Kidney epithelial cell (primary cell): ENCODE data around the gene ATAD3C. TPM values are rescaled to one million over a fixed set of nuclear protein-coding genes. Genes with fewer than 3 reads are reported as not detected.
"Not testable (repeated sequence)": the region's sequence is repeated elsewhere in the genome, so short reads cannot be mapped to it uniquely, and the experiment has no call there.

Experiments used
- DNase-seq: peaks from one replicate; pipeline ENCODE4 v3.0.0-alpha.2; 2010; ENCODE audit warnings: low read depth
- H3K27me3 ChIP-seq: 2 replicates; pipeline ENCODE4 v1.6.0; 2011; ENCODE audit warnings: low read length; ENCODE audit not compliant: control insufficient read depth, insufficient read depth
- H3K36me3 ChIP-seq: 2 replicates; pipeline ENCODE4 v1.5.1; 2011; ENCODE audit warnings: low read length; ENCODE audit not compliant: control insufficient read depth, insufficient read depth
- H3K4me3 ChIP-seq: 2 replicates; pipeline ENCODE4 v1.5.1; 2011; ENCODE audit warnings: low read depth, mild to moderate bottlenecking, control low read depth, low read length
- total RNA-seq: library from RNA; depleted of rRNA; stranded (reverse); fragments of >200 nt; gene quantifications from 2 replicates; pipeline ENCODE4 v1.2.3, GENCODE V29; 2015
- TF ChIP-seq, protein P1 (sequence below): IDR thresholded peaks from 2 replicates; pipeline ENCODE4 v1.5.1; 2011; ENCODE audit warnings: mild to moderate bottlenecking, moderate library complexity, low read length, control low read depth, inconsistent platforms; ENCODE audit not compliant: insufficient read depth, poor library complexity, severe bottlenecking

The ATAD3C gene
- 0.38 and 0.75 TPM in 2 replicates for total RNA-seq

DNA sequence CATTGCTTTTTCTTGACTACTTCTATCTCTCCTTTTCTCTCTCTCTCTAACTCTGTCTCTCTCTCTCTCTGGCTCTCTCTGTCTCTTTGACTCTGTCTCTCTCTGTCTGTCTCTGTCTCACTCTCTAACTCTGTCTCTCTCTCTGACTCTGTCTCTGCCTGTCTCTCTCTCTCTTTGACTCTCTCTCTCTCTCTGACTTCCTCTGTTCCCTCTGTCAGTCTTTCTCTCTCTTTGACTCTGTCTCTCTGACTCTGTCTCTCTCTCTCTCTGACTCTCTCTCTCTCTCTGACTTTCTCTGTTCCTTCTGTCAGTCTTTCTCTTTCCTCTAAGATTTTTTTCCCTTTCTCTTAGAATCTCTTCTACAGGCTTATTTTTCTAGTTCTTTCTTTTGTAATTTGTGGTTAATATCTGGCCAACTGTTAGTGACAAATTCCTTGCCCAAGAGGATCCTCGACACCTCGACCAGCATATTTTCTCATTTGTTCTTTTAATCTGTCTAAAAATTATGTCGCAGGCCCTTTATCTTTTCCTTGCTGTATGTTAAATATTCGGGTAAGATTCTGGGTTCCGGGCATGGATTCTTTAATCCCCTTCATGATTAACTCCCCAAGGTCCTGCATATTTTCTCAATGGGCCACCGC lies at the start of gene ATAD3C:
ATAD3C (plus strand) TSS at position 591 of the 641 bp plus-strand sequence. CDS start 995 bp downstream, outside the sequence.
- no peak for DNase-seq
- no peak within 1 kb of the TSS for H3K4me3 ChIP-seq
- no peaks in the 10 kb centered on the region for H3K36me3 ChIP-seq
- TF ChIP-seq, protein P1, sequence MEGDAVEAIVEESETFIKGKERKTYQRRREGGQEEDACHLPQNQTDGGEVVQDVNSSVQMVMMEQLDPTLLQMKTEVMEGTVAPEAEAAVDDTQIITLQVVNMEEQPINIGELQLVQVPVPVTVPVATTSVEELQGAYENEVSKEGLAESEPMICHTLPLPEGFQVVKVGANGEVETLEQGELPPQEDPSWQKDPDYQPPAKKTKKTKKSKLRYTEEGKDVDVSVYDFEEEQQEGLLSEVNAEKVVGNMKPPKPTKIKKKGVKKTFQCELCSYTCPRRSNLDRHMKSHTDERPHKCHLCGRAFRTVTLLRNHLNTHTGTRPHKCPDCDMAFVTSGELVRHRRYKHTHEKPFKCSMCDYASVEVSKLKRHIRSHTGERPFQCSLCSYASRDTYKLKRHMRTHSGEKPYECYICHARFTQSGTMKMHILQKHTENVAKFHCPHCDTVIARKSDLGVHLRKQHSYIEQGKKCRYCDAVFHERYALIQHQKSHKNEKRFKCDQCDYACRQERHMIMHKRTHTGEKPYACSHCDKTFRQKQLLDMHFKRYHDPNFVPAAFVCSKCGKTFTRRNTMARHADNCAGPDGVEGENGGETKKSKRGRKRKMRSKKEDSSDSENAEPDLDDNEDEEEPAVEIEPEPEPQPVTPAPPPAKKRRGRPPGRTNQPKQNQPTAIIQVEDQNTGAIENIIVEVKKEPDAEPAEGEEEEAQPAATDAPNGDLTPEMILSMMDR: no peak
- H3K27me3 ChIP-seq: no peaks in the 10 kb centered on the region

GRCh38 chr1:1399872-1400575 lies 49.5 kb upstream of the ATAD3C start:
- H3K4me3 ChIP-seq: peak overlapping the region; percentile 96
- peaks cover 10% of the 10 kb centered on the region for H3K36me3 ChIP-seq
- no peaks in the 10 kb centered on the region for H3K27me3 ChIP-seq
- no peak for DNase-seq
- TF ChIP-seq, protein P1: no peak

DNA sequence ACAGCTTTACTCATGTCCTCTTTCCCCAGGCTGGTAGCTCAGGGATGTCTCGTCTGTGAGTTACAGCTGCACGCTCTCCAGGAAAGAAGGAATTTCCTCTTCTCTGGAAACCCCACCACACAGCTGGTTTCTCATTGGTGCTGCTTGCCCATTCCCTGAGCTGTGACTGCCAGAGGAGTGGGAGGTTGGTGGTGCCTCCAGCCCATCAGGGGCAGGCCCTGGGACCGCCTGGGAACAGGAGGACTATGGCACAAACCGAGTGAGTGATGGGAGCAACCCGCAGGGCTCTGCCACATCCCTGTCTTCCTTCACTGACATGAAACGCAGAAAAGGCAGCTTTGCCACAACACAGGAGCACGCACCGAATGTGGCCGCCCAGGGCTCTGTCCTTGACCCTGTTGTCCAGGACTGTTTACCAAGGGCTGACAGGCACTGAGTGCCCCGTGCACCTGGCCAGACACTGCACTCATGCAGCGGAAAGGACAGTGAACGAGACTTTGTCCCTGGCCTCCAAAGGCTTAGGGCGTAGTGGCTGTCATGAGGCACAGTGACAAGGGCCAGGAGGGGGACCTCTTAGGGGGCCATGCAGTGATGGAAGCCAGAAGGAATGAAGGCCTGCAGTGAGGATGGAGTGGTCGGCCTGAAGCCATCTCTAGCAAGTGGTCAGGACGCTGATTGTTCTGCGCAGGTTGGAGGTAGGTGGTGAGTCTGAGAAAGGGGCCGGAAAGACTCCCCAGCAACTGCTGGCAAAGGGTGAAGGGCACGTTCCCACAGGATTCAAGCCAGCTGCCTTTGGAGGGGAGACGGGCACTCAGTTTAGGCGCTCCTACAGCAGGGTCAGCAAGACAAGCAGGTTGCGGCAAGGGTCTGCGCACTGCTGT lies 48.7 kb upstream of the ATAD3C start:
- Histone ChIP-seq H3K36me3 (peaks cover 9% of the 10 kb centered on the region), H3K27me3 (no peaks in the 10 kb centered on the region), H3K4me3 (peak overlapping the region; percentile 96)
- no peak for DNase-seq
- TF ChIP-seq, protein P1: no peak

DNA sequence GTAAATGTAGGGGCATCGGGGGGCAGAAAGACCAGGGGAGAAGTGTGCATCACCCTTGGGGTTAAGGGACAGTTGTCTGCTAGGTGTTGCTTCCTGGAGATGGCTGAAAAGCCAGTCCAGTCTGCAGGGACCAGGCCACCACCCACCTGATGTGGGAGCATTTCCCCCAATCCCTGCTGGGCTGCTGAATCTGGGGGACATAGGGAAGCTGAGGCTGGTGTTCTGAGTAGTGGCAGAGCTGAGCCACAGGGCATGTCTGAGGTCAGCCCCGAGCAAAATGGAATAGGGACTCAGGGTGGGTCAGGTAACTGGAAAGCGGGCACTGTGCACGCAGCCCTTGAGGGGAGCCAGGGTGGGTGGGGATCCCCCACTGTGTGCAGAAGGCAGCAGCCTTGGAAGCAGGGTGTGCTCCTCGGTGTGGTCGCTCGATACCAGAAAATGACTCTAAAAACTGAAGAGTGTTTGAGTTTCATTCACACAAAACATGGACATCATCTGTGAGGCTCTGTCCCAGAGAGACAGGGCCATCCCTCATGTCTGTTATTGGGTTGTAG lies 48.0 kb upstream of the ATAD3C start:
- no peak for DNase-seq
- Histone ChIP-seq H3K27me3 (no peaks in the 10 kb centered on the region), H3K4me3 (no peak overlapping the region), H3K36me3 (peaks cover 9% of the 10 kb centered on the region)
- TF ChIP-seq, protein P1: no peak

GRCh38 chr1:1402072-1402900 lies 47.2 kb upstream of the ATAD3C start:
- DNase-seq: no peak
- Histone ChIP-seq H3K27me3 (no peaks in the 10 kb centered on the region), H3K36me3 (peaks cover 9% of the 10 kb centered on the region), H3K4me3 (no peak overlapping the region)
- TF ChIP-seq, protein P1: peak; percentile 74

DNA sequence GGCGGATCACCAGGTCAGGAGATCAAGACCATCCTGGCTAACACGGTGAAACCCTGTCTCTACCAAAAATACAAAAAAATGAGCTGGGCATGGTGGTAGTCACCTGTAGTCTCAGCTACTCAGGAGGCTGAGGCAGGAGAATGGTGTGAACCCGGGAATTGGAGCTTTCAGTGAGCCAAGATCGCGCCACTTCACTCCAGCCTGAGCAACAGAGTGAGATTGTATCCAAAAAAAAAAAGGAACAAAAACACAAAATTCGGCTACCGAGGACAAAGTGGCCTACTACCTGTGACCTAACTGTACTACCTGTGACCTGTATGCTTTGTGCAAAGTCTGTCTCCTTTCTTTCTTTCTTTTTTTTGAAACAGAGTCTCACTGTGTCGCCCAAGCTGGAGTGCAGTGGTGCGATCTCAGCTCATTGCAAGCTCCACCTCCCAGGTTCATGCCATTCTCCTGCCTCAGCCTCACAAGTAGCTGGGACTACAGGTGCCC lies 46.5 kb upstream of the ATAD3C start:
- H3K27me3 ChIP-seq, H3K36me3 ChIP-seq, H3K4me3 ChIP-seq, DNase-seq: not testable (repeated sequence)
